GM19455 (cell line): Measurements from ENCODE around the gene SCYGR6.
"Not testable (repeated sequence)": the region's sequence is repeated elsewhere in the genome, so short reads cannot be mapped to it uniquely, and the experiment has no call there.

Source experiments
- ATAC-seq: cut with Tn5 transposase; IDR thresholded peaks from one replicate; pipeline ENCODE4 v1.9.1; 2021; ENCODE audit not compliant: unreplicated experiment

The SCYGR6 gene

GRCh38 chr2:227724394-227725039 is at the start of gene SCYGR6:
Gene SCYGR6 (minus strand): TSS chr2:227724757. CDS start chr2:227724757, 0 bp downstream.
- ATAC-seq: no peak

- no peak for ATAC-seq
Measured at GRCh38 chr2:227774011-227774624, 49.6 kb upstream of the SCYGR6 start.

- no peak for ATAC-seq
Measured at GRCh38 chr2:227772932-227773331, 48.4 kb upstream of the SCYGR6 start.

- no peak for ATAC-seq
Measured at GRCh38 chr2:227772197-227772661, 47.7 kb upstream of the SCYGR6 start.

- ATAC-seq: no peak
Measured at GRCh38 chr2:227767830-227768229, 43.3 kb upstream of the SCYGR6 start.

- peak; percentile 100 for ATAC-seq
Measured at GRCh38 chr2:227766373-227766883, 41.9 kb upstream of the SCYGR6 start.

GRCh38 chr2:227765788-227766372 is 41.3 kb upstream of the SCYGR6 start:
- no peak for ATAC-seq

- ATAC-seq: no peak
Measured at GRCh38 chr2:227761740-227762476, 37.4 kb upstream of the SCYGR6 start.

GRCh38 chr2:227759411-227760118 is 35.0 kb upstream of the SCYGR6 start:
- ATAC-seq: no peak

GRCh38 chr2:227756261-227756660 is 31.7 kb upstream of the SCYGR6 start:
- ATAC-seq: not testable (repeated sequence)

GRCh38 chr2:227748079-227748478 is 23.5 kb upstream of the SCYGR6 start:
- ATAC-seq: no peak

- no peak for ATAC-seq
Measured at GRCh38 chr2:227745594-227745993, 21.0 kb upstream of the SCYGR6 start, which contains the start of gene SCYGR8. Gene SCYGR8 (plus strand): TSS chr2:227745894. CDS start chr2:227745894, 0 bp downstream.

- ATAC-seq: not testable (repeated sequence)
Measured at GRCh38 chr2:227740705-227741104, 16.1 kb upstream of the SCYGR6 start.

- ATAC-seq: no peak
Measured at GRCh38 chr2:227739351-227739750, 14.8 kb upstream of the SCYGR6 start.

- no peak for ATAC-seq
Measured at GRCh38 chr2:227728035-227728434, 3.5 kb upstream of the SCYGR6 start, which contains the start of gene SCYGR7. Gene SCYGR7 (plus strand): TSS chr2:227728335. CDS start chr2:227728335, 0 bp downstream.

- not testable (repeated sequence) for ATAC-seq
Measured at GRCh38 chr2:227722821-227723220, 1.7 kb downstream of the SCYGR6 start.

- no peak for ATAC-seq
Measured at GRCh38 chr2:227720680-227721079, 3.9 kb downstream of the SCYGR6 start.

GRCh38 chr2:227719641-227720040 is 4.9 kb downstream of the SCYGR6 start:
- ATAC-seq: no peak

GRCh38 chr2:227717687-227718567 is 6.6 kb downstream of the SCYGR6 start, which contains the start of gene SLC19A3:
Gene SLC19A3 (minus strand): TSS chr2:227718028. CDS start chr2:227702318, 15,710 bp downstream.
- ATAC-seq: no peak
